ENCODE results near the gene PTCD2.

- TF ChIP-seq CTCF (conservative IDR thresholded peaks at IDR 0.05; ENCODE audit: low read length), result no peak
- no peak for TF ChIP-seq EZH2phosphoT487 (IDR thresholded peaks at IDR 0.05; ENCODE audit: borderline replicate concordance, low read depth, low read length)
These were observed 77.7 kb downstream of the PTCD2 start for GRCh38 chr5:72397836-72398235.
